ENCODE data around the gene TMUB1.

TMUB1 gene

DNA sequence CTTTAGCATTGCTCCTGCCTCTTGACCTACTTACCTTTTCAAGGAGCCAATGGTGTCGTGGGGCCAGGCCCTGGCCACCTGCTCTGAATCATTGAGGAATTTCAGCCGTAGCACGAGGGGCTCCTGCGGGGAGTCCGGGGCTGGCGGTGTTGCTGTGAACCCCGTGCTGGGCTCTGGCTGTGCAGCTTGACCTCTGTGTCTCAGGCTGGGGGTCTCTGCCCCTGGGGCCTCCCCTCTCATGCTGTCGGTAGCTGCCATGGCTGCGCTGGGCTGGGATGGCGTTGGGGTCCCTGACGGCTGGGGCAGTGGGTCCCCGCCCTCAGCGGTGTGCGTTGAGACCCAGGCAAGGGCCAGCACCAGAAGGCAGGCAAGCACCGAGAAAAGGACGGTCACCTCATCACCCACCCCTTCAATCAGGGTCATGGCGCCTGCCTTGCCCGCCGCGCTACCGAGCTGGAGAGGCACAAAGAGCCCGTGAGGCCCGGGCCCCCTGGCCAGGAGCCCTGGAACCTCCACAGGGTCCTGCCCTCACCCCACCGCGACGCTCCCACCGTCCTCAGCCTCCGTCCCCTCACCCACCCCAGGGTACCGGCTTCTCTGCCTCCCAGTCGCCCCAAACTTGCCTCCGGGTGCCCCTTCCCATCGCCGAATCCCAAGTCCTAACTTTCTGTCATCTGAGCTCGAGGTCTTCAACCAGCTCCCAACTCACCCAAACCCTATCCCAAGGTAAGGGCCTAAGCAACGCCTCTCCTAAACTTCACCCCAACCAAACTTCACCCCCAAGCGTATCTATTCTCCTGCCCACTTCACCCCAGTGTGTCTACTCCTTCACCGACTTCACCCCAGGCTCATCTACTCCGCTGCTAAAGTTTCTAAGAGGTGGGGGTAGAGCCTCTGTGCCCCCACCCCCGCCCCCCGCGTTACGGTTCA is 887 bp downstream of the TMUB1 start:
- no peak for DNase-seq

DNA sequence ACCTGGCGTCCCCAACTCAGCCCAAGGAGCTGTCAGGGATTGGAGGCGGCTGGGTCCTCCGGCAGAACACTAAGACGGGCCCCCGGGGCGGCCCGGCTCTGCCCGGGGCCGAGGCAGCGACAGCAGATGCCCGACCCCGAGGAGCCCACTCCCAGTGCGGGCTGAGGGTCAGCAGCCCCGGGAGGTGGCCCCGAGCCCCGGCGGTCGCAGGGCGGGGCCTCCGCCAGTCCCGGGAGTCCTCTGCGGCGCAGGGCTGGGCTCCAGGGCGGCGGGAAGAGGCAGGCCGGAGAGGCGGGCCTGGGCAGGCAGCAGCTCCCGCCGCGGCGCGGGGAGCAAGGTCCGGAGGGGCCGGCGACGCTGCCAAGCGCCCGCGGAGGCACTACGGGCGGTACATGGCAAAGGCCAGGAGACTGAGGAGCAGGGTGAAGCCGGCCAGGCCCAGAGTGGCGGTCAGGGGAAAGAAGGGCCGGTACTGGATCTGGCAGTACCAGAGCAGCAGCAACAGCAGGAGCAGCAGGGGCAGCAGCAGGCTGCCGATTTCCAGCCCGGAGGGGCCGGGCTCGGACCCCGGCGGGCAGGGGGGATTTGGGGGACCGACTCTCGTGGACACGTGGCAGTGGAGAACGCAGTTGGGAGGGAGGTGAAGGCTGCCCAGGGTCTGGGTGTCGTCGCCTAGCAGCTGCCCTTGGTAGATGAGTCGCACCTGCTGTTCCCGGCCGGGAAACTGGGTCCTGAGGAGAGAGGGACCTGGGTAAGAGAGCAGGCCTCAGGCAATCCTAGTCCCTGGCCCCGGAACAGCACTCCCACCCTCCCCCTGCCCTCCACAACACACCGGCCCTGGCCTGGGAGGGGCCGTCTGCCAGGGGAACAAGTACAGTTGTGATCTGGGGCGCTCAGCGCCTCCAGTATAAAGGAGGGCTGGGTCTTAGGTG is 1.9 kb downstream of the TMUB1 start:
- DNase-seq: no peak

GRCh38 chr7:151080522-151081169 is 2.6 kb downstream of the TMUB1 start, which contains the start of gene FASTK:
Gene FASTK, minus strand, starts transcription at chr7:151080809. Its CDS starts 43 bp downstream, at chr7:151080766.
- peak; percentile 34 for DNase-seq

GRCh38 chr7:151080067-151080521 is 3.2 kb downstream of the TMUB1 start:
- no peak for DNase-seq

GRCh38 chr7:151079199-151079910 is 3.9 kb downstream of the TMUB1 start:
- DNase-seq: no peak

GRCh38 chr7:151078233-151079040 is 4.9 kb downstream of the TMUB1 start:
- DNase-seq: no peak

GRCh38 chr7:151077705-151078232 is 5.5 kb downstream of the TMUB1 start:
- DNase-seq: no peak

GRCh38 chr7:151076863-151077704 is 6.2 kb downstream of the TMUB1 start:
- no peak for DNase-seq

GRCh38 chr7:151075978-151076426 is 7.3 kb downstream of the TMUB1 start:
- DNase-seq: no peak

DNA sequence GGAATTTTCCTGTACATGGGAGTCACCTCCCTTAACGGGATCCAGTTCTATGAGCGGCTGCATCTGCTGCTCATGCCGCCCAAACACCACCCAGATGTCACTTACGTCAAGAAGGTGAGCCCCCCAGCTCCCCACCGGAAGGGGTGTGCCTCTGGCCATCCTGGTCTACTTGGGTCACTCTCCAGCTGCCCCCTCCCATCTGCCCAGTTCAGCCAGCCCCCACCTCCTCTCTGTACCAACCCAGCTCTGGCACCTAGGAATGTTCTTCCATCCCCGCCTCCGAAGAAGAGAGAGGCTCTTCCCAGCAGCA is 7.7 kb downstream of the TMUB1 start:
- no peak for DNase-seq

DNA sequence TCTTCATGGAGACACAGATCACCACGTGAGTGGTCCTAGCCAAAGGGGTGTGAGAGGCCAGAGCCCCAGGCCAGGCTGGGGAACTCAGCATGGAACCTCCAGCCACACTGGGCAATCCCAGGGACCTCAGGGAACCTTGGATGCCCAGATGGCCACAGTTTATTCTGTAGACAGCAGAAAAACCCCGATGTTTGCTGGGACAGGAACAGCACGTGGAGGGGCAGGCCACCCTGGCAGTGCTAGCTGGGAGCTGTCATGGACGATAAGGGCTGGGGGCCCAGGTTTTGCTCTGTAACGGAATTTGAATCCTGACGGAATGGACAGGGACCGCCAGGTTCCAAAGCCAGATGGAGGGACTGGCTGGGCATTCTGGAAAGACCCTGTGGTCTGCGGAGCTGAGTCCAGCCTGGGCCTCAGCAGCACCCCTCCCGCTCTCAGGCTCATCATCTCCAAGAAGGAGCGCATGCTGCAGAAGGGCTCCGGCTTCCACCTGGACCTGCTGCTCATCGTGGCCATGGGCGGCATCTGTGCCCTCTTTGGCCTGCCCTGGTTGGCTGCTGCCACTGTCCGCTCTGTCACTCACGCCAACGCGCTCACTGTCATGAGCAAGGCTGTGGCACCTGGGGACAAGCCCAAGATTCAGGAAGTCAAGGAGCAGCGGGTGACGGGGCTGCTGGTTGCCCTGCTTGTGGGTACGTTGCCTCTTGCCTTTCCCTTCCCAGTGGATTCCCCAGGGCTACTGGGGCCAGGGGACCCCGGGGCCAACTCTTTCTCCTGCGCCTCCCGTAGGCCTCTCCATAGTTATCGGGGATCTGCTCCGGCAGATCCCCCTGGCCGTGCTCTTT is 8.3 kb downstream of the TMUB1 start:
- DNase-seq: no peak

DNA sequence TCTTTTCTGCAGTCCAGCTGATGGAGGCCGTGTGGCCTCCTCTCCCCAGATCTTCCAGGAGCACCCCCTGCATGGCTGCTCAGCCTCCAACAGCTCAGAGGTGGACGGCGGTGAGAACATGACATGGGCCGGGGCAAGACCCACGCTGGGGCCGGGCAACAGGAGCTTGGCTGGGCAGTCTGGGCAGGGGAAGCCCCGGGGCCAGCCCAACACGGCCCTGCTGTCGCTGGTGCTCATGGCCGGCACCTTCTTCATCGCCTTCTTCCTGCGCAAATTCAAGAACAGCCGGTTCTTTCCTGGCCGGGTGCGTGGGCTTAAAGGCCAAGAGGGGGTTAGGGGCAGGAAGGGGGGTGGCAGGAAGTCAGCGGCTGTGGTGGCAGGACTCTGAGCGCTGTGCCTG is 9.3 kb downstream of the TMUB1 start:
- no peak for DNase-seq

GRCh38 chr7:151071032-151071866 is 12.0 kb downstream of the TMUB1 start:
- no peak for DNase-seq

DNA sequence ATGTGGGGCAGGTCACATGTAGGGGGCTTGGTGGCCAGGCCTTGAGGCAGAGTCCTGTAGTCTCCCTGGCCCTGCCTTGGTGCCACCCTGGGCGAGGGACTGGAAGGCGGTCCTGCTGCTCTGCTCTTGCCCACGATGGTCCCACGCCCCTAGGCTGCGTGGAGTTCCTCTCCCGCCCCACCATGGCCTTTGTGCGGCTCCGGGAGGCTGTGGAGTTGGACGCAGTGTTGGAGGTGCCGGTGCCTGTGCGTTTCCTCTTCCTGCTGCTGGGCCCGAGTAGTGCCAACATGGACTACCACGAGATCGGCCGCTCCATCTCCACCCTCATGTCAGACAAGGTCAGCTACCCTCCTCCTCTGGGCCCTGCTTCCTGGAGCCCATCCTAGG is 12.7 kb downstream of the TMUB1 start:
- no peak for DNase-seq

DNA sequence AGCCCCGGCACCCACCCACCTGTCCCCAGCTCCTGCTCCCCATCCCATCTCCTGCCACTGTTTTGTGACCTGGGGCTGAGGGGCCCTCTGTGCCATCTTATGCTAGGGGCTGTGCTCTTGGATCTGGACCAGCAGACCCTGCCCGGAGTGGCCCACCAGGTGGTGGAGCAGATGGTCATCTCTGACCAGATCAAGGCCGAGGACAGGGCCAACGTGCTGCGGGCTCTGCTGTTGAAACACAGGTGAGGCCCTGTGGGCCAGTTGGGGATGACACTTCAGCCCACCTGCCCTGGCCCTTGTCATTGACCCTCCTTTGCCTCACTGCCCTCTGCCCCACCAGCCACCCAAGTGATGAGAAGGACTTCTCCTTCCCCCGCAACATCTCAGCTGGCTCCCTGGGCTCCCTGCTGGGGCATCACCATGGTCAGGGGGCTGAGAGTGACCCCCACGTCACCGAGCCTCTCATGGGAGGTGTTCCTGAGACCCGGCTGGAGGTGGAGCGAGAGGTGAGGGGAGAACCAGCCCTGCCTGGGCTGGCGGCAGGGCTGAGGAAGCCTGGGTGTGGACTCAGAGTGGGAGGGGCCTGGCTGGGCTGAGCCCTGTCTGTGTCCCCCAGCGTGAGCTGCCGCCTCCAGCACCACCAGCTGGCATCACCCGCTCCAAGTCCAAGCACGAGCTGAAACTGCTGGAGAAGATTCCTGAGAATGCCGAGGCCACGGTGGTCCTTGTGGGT is 13.3 kb downstream of the TMUB1 start:
- no peak for DNase-seq

GRCh38 chr7:151068069-151068773 is 15.1 kb downstream of the TMUB1 start:
- no peak for DNase-seq
